ENCODE measurements around the gene CTDSP2.
"Not testable (repeated sequence)": the region's sequence is repeated elsewhere in the genome, so short reads cannot be mapped to it uniquely, and the experiment has no call there.

The CTDSP2 gene

DNA sequence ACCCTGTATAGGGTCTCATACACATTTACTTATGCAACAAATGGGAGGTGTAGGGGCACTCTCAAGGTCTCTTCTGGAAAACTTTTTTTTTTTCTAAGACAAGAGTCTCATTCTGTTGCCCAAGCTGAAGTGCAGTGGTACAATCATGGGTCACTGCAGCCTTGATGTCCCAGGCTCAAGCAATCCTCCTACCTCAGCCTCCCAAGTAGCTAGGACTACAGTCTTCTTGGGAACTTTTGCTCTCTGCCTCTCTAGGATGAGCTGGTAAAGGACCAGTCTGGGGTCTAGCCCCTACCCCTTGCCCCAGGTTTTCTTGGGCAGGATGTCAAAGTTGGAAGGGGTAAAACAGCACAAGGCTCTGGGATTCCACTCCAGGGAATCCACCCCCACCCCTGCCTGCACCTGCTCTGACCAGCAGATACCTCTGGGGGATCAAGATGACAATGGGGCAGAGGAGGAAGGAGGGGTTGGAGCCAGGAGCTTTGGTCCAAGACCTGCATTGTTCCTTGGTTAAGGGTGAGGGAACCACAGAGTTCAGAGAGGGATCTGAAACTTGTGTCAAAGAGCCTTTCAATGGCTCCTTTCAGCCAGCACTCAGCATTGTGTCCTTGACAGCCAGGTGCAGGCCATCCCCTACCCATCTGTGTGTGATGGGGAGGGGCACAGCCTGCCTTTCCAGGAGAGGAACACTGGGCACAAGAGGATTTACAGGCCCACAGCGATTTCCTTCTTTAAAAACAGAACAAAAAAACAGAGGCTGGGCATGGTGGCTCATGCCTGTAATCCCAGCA is 12.2 kb downstream of the CTDSP2 start:
- no peak for DNase-seq (ENCODE audit: low read depth)

DNA sequence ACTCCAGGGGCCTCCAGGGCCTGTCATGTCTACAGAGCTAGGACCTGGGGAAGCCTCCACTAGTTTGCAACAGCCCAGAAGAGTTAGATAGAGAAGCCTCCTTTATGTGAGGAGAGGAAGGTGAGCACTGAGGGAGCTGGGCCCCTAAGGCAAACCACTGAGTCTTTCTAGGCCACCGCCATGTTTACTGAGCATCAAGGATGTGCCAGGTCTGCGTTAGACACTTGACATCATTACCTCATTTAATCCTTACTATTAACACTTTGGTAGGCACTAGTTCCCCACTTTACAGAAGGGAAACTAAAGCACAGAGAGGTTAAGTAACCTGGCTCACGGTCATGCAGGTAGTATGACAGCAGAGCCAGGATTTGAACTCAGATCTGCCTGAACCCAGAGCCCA is 12.9 kb downstream of the CTDSP2 start:
- DNase-seq (ENCODE audit: low read depth), result no peak

DNA sequence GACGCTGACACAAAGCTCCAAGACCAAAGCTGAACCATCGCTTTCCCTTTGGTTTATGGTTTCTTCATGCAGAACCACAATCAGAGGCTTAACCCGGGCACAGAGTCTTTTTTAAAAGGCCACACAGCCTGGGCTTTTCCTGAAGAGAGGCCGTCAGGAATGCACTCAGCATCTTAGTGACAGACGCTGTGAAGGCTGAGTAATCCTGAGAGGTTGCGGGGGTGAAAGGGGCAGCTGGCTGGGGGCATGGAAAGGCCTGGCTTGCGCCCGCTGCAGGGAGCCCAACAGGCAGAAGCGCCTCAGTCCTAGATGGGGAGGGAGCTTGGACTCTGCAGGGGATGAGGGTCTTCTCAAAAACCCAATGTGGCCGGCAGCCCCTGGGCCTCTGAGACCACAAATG is 13.6 kb downstream of the CTDSP2 start:
- DNase-seq (ENCODE audit: low read depth), result no peak

DNA sequence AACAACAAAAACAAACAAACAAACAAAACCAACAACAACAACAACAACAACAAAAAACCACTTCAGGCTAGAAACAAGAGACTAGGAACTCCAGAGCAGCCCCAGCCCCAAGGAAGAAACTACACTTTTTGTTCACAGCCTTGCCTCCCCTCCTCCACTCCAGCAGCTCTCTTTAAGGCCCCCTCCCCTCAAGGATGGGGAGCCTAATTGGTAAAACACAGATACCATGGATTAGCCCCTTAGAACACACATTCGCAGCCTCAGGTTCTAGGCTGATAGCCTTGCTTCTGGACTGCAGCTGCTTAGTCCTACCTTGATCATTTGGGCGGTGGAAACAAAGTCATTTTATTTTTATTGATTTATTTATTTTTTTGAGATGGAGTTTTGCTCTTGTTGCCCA is 16.1 kb downstream of the CTDSP2 start:
- DNase-seq (ENCODE audit: low read depth), result no peak

DNA sequence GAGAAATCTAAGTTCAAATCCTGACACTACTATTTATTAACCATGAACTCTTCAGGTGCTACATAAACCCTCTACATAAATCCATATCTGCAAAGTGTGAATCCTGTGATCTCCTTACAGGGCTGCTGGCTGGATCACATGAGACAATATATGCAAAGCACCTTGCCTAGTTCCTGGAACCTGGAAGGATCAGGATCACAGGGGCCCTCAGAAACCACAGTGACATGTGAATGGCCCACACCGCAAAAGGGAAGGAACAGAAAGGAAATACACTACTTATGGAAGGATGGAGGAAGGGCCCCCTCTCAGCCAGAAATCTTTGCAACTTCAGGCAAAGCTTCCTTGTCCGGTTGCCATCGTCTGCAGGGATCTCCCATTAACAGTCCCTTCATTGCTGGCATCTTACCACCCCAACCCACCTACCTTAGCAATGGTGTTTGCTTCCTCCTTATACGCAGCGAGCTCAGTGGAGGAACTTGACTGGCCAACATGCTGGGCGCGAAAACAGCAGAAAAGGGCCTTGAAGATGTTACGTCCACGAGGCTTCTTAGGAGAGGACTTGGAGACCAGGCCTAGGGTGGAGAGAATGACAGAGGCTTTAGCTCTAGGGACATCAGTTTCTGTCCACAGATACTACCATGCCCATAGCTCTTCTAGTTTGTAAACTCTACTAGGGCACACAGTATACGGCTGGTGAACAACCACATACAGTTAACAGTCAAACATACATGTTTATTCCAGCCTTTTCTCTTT is 17.3 kb downstream of the CTDSP2 start:
- no peak for DNase-seq (ENCODE audit: low read depth)

DNA sequence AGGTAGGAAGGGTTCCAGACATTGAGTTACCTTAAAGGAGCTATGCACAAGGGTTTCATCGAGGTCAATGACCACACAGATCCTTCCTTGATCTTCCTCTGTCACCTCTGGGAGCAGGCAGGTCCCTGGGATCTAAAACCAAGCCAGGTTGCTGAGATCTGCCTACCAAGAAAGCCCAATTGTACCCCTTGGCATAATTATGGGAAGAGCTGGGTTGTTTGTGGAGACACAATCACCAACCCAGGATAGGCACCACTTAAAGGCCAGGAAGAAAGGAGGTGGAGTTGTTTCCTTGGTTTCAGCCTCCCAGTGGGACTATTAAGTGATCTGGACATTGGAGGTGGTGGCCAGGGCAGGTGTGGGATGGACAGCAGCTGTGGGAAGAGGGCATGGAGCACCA is 19.6 kb downstream of the CTDSP2 start:
- no peak for DNase-seq (ENCODE audit: low read depth)

DNA sequence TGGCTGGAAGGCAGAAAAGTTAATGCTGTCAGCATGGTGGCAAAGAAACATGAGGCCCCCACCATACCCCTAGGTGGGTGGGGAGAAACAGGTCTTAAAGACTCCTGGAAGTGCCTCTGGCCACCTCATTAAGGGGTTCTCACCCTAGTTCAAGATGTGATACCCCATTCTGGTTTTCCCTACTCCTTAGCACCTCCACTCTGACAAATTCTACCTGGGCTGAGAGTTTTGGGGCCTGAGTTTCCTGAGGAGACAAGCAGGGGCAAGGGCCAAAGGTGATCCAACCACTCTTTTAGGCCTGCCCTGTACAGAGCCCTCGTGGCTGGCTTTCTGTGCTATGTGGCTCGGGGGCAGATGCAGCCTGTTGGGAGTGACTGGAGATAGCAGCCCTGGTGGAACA is 20.1 kb downstream of the CTDSP2 start:
- no peak for DNase-seq (ENCODE audit: low read depth)

DNA sequence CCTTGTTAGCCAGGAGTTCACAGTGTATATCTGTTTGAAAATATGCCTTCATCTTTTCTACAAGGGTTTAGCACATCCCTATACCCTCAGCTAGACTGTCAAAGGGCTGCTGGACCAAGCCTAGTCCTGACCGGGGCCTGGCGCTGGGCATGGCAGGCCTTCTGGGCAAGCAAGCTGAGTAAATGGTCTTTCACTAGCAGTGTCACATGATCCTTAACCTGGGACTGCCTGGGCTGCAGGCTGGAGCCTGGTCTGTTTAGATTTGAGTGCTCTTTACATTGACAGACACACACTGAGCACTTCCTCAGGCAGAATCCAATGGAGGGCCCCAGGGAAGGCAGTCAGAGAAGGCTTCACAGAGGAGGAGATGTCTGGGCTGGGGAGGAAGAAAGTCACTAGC is 21.1 kb downstream of the CTDSP2 start:
- DNase-seq (ENCODE audit: low read depth), result no peak

DNA sequence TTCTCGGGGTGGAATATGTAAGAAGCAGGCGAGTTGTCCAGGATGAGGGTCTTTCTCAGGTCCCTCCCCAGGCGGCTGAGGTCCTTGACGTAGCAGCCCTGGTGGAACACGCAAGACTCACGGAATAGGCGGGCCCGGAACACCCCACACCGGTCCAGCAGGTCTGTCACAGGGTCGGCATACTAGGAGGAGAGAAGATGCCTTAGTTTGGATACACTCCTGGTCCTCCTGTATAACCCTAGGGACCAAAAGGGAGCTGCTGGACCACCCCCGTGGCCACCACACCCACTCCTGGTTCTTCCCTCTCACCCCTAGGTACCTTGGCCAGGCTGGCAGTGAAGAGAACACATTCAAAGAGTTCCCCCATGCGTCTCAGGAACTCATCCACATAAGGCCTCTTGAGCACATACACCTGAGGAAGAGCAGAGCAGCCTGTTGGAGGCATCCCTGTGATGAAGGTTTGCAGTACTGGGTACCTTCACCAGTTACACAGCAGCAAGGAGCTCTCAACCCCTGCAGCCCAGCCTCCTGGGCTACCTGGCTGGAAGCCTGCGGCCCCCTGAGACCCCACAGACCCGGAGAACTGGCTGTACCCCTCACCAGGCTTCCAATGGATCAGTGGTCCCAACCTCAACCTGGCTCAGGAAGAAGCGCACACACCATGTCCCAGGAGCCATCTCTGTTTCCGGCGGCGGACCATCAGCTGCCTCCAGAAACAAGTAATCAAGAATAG is 22.5 kb downstream of the CTDSP2 start:
- DNase-seq (ENCODE audit: low read depth), result no peak

DNA sequence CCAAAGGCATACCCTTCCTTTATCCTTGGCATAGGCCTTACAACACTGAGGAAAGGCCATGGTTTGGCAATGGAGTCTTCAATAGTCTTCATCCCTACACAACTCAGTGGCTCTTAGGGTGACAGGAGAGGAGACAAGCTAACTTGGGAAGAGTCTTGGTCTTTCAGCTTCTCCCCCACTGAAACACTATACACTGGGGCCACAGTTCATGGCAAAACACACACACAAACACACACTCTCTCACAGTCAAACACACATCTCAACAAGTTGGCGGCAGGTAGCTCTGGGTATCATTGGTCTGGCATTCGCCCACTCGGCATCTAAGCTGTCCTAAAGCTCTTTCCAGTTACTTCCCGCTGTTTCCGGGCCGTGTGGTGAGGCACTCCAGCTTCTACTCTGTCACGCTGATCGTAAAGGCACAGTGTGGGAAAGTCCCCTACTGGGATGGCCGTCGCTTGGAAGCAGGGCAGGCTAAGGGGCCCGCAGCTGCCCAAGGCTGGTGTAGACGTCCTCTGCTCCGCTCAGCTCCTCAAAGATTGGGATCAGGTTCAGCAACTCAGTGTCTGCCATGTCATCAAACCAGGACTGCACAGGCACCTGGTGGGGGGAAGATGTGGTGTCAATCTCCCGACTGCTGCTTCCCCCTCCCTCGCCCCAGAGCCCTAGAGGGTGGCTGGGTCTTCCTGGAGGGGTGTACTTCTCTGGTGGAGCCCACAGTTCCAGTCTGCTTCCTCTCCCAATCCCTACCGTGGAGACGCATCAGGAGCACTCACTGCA is 23.2 kb downstream of the CTDSP2 start:
- DNase-seq (ENCODE audit: low read depth), result no peak

DNA sequence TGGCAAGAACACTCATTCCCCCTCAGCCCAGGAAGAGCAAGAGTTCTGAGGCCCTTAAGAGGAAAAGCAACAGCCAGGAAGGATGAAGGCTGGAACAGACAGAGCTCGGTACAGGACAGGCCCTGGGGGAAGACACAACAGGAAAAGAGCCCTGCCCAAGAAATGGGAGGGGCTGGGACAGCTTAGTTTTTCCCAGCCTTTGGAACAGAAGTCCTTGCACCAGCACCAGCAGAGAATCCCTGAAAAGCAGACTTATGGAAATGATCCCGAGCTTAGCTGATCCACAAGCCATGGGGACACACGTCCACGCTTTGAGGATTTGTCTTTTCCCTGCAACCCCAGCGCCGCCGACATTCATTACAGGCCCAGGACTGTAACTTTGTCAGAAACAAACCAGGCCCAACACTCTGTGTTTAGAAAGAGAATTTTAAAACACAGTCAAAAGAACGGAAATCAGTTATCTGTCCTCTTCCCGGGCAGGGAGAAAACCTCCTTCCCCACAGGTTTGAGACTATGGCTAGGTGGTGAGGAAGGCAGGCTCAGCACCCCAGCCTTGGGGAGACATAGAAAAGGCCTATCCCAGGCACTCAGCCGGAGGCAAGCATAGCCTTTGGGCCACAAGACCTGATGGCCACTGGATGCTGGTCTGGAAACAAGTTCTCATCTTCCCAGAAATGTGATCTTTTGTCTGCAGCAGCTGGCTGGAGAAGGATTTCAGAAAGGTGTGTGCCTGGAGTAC is 24.0 kb downstream of the CTDSP2 start:
- DNase-seq (ENCODE audit: low read depth), result no peak

DNA sequence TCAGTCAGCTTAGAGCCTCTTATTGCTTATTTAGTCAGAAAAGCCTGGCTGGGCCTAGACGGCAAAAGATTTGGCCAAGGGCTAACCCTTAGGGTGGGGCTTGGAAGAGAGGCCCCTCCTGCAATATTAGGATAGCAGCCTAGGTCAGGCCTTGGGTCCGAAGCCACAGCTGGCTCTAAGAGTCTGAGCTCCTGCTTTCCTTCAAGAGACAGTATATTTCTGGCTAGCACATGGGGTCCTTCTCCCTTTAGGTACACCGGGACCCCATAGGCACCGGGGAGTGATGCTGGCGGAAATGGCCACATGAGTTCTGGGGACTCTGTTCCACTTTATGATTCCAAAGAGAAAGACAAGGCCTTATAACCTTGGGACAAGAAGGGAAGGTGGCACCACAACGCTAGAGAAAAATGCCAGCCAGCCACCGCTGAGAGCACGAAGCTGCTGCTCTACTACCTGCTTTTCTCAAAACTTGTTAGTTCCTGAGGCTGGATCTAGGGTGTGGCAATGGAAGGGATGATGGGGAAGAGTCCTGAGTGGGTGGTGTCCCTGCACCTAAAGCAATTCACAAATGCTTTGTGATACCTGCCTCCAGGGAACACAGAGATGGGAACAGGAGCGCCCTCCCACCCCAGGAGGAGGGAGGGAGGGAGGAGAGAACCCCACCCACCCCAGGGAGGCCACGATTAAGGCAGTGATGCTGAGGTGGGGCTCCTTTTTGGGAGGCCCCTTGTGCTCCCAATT is 24.9 kb downstream of the CTDSP2 start:
- no peak for DNase-seq (ENCODE audit: low read depth)

DNA sequence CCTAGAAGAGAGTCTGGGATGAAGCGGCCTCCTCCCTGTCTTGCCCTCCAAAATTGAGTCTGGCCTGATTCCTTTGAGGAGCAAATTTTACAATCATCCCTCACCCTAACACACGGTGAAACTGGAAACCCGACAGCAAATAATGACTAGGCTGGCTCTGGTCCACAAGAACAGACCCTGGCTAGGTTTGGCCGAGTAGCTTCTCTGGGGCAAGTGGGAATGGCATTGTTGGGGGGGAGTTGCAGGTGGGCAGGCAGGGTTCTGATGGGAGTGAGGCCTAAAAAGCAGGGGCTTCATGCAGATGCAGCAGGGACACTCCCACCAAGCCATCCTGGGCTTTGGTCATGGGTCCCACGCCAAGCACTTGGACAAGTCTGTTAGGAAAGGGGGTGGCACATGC is 25.5 kb downstream of the CTDSP2 start:
- not testable (repeated sequence) for DNase-seq (ENCODE audit: low read depth)

DNA sequence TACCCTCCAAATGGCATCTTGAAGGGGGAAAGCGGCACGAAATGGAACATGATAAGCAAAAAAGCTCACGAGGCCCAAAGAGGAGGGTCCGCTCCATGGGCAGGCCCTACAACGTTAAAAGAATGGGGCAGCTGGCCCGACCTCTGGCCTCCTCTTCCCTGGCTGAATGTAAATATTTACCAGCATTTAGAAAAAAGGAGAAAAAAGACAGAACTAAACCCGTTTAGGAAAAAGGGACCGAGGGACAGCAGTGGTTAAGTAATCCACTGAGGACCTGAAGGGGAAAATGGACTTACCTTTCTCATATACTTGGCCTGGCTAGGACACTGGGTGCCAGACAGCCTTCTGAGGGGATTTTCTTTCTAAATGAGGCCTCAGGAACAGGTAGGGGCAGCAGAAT is 26.4 kb downstream of the CTDSP2 start:
- DNase-seq (ENCODE audit: low read depth), result not testable (repeated sequence)

DNA sequence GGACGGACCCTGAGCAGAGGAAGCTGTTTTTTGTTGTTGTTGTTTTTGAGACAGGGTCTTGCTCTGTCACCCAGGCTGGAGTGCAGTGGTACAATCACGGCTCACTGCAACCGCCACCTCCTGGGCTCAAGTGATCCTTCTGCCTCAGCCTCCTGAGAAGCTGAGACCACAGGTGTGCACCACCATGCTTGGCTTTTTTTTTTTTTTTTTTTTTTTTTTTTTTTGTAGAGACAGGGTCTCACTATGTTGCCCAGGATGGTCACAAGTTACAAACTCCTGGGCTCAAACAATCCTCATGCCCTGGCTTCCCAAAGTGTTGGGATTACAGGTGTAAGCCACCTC is 28.6 kb downstream of the CTDSP2 start:
- DNase-seq (ENCODE audit: low read depth), result not testable (repeated sequence)

DNA sequence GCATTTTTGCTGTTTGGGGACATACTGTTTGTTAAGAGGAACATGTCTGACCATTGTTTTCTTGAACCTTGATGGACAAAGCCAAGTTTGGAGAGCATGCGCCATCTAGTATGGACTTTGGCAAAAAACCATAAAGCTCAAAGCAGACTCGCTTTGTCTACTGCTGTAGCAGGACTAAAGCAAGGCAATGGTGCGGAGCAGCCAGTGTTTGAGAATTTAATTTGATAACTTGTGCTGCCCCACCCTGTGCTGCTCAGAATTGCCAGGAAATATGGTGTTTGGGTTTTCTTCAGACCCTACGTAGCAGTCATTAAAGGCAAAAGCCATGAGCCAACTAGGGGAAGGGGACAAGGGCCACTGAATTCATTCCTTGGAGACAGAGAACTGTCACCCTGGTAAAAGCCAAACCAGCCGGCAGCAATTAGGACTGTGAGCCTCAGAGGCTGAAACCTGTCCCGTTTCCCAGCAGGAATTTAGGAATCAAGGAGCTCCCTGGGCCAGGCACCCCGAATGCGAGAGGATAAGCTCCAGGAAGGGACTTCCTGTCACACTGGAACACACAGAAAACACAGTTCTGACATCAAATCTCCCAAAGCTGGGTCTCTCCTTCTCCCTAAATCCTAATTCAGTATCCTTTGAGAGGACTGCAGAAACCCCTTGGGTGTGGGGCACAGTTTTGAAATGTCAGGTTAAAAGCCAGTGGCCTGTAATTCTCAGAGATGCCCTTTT is 29.1 kb downstream of the CTDSP2 start:
- DNase-seq (ENCODE audit: low read depth), result no peak

DNA sequence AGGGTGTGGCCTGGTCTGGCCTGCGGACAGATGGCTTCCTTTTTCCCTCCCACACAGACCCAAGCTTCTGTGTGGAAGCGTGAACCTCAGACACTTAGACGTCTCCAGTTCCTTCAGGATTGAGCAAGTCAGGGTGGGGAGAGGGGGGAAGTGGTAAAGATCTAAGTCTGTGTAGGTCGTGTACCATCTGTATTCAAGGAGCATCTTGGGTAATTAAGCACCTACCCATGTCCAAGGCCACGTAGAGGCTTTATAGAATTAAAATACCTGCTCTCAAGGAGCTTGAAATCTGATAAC is 29.7 kb downstream of the CTDSP2 start:
- no peak for DNase-seq (ENCODE audit: low read depth)

DNA sequence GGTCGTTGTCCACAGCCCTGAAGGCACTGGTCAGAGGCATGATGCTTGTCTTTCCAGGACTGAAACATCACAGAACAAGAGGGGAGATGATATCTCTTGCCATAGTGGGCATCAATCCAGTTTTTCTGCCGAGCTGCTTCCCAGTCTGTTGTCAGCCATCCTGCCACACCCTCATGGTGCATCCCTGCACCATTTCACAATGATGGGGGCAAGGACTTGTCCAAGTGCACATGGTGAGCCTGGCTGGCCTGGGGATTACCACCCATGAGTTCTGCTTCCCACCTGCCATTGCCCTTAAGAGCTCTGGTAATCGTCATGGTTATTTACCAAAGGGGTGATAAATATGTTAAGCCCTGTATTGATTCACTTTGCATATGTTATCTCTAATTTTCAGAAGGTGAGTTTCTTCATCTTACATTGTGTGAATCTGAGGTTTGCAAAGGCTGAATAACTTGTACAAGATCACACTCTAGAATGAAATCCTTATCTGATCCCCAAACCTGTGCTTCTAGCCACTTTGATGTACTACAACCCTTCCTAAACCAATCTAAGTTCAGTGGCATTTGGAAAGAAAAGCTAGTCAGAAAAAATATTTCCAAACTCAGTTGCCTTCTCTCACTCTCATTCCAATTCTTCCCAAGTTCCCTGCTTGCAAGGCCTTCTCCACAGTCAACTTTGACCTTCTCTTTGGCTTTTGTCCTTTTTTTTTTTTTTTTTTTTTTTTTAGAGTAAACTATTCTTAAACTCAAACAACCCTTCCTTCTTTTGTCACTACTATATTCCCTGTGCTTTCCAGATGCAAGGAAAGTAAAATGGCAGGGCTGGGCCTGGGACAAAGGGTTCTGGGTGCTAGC is 30.3 kb downstream of the CTDSP2 start:
- no peak for DNase-seq (ENCODE audit: low read depth)

Data from activated T-cell treated with anti-CD3 and anti-CD28 coated beads for 1 hour (primary cell).